Activated CD4-positive, alpha-beta T cell treated with anti-CD3 and anti-CD28 coated beads, Interleukin-2, amount 50 U/mL, for 24 hours (primary cell): ENCODE measurements around the gene CDR2.

ENCODE experiments used
- DNase-seq, 2 donors: peaks; one replicate each; pipeline ENCODE4 v3.0.0-alpha.2; 2020; ENCODE audit warnings: low read depth in 1 of 2, low spot score in 1 of 2

The CDR2 gene

DNA sequence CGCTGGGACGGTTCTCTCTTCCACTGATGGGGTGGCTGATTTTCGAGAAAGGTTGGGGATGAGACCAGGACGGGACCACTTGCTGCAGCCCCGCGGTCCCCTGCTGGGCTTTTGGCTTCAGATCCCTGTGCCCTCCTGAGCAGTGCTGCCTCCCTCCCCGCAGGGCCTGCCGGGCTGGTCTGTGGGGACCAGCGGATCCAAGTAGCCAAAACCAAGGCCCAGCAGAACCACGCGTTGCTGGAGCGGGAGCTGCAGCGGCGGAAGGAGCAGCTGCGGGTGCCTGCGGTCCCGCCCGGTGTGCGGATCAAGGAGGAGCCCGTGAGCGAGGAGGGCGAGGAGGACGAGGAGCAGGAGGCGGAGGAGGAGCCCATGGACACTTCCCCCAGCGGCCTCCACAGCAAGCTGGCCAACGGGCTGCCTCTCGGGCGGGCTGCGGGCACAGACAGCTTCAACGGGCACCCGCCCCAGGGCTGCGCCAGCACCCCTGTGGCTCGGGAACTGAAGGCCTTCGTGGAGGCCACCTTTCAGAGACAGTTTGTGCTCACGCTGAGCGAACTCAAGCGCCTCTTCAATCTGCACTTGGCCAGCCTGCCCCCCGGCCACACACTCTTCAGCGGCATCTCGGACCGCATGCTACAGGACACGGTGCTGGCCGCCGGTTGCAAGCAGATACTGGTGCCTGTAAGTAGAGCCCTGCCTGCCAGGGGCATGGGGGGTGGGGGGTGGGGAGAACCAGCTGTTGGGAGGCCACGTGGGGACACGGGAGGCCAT lies 48.6 kb downstream of the CDR2 start:
- DNase-seq, result no peak

DNA sequence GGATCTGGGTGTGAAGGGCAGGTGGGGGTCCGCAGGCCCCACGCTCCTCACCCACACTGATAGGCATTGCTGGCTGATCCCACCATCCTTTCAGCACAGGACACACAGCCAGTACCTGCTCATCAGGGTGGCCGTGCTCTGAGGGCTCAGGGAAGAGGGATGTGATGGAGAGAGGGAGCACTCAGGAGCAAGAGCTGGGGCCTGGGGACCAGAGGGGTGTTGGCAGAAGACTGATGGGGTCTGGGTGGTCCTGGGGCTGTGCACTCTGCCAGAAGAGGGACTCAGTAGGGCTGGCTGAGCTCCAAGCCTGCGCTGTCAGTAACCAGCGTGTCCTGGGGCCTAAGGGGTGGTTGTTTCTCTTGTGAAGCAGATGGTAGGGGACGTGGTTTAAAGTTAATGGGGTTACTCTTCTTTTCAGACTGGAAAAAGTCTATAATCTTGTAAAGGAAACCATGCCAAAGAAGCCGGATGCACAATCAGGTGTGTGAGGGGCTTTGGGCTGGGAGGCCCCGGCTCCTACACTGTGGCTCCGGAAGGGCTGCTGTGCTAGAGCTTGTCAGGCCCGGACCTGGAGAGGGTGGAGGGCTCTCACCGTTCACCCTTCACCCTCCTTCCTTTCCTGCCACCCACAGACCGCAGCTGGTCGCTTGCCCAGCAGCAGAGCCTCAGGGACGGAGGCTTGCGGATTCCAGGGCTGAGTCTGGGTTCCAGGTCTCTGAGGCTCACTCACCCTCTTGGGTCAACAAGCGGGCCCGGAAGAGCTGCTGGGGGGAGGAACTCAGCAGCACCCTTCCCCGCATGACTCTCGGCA lies 49.4 kb downstream of the CDR2 start:
- DNase-seq, result no peak

DNA sequence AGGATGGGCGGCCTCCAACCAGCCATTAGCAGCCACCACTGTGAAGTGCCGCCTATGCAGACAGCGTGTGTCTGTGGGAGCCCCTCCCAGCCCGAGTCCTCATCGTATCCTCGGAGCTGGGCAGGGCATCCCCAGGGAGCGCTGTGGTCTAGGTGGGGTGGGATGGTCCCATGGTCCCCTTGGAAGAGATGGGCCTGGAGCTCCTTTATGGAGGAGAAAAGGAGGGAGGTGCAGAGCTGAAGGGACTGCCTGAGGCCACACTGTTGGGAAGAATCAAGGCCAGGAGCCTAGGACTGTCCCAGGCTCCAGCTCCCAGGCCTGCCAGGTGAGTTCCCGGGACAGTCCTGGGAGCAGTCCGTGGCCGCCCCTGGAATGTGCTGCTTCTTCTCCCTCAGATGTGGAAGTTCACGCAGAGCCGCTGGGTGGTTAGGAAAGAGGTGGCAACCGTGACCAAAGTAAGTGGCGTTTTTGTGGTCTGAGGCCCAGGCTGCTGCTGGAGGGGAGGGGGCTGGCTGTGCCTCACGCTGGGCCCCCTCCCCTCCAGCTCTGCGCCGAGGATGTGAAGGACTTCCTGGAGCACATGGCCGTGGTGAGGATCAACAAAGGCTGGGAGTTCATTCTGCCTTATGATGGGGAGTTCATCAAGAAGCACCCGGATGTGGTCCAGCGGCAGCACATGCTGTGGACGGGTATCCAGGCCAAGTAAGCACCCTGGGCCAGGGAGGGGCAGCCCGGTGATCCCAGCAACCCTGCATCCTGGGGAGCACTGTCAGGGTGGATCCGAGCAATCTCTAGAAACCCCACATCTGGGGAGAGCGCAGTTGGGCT lies 50.2 kb downstream of the CDR2 start:
- no peak for DNase-seq

- DNase-seq, result no peak
These were observed 51.1 kb downstream of the CDR2 start for GRCh38 chr16:22323173-22323958.

- no peak for DNase-seq
These were observed 51.7 kb downstream of the CDR2 start for GRCh38 chr16:22322741-22323140.

- DNase-seq, result no peak
These were observed 52.4 kb downstream of the CDR2 start for GRCh38 chr16:22322021-22322471.

- peak; percentile 40 to 47 for DNase-seq
These were observed 52.9 kb downstream of the CDR2 start for GRCh38 chr16:22321340-22322001.

- DNase-seq, result no peak
These were observed 53.7 kb downstream of the CDR2 start for GRCh38 chr16:22320572-22321339.

DNA sequence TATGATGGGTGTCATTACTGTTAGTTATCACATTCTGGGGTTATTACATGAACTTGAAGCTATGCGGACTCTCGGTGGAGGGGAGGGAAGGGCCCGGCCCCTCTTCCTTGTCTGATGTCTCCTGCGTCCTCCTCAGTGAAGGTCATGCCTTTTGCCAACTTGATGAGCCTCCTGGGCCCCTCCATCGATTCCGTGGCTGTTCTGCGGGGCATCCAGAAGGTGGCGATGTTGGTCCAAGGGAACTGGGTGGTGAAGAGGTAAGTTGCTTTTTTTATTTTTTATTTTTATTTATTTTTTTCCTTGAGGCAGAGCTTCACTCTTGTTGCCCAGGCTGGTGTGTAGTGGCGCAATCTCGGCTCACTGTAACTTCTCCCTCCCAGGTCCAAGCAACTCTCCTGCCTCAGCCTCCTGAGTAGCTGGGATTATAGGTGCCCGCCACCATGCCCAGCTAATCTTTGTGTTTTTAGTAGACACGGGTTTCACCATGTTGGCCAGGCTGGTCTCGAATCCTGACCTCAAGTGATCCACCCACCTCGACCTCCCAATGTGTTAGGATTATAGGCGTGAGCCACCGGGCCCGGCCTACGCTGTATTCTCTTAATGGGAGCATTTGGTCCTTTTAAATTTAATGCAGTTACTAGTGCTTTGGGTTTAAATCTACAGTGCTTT lies 55.6 kb downstream of the CDR2 start:
- peak in 1 of 2 donors; percentile 30 for DNase-seq

DNA sequence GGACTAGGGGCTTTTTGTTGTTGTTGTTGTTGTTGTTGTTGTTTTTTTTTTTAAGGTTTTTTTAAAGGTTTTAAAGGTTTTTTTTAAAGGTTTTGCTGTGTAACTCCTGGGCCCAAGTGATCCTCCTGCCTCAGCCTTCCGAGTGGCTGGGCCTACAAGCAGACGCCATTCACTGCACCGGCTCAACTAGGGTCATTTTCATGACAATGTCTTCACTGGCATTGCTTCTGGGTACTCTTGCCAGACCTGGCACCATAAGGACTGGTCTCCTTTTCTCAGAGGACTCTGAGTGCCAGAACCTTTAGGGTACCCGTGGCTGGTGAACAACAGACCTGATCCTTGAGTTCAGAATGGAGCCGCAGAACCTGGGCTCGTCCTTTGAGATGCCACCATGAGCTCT lies 56.8 kb downstream of the CDR2 start:
- DNase-seq, result no peak

DNA sequence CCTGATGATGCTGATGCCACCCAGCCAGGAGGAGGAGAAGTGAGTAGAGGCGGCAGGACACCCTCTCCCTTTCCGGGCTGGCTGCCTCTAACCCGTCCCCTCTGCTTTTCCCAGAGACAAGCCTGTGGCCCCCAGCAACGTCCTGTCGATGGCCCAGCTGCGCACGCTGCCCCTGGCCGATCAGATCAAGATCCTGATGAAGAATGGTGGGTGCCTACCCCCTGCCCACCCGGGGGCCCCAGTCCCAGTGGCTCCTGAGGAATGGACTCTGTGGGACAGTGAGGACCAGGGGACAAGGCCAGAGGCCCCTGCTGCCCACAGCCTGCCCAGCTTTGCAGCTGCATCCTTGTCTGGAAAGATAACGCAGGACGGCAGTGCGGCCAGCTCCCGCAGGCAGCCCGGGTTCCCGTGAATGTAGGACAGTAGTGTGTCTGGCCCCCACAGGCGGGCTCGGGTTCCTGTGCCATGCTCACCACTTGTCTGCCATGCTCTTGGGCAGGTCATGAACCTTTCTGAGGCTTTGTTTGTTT lies 57.4 kb downstream of the CDR2 start:
- no peak for DNase-seq

DNA sequence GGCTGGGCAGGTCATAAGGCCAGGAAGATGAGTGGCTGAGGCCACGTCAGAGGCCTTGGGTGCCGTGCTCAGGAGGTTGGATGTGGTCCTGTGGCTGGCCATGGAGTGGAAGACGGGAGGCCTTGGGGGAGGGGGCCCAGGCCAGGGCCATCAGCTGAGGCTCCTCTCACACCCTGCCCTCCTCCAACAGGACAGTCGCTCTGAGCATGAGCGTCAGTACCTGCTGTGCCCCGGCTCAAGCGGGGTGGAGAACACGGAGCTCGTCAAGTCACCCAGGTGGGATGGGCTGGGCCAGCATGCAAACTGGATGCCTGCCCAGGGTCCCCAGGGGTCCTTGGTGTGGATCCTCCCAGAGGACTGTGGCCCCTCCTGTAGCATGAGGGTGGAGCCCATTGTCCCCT lies 58.0 kb downstream of the CDR2 start:
- no peak for DNase-seq

- no peak for DNase-seq
These were observed 58.4 kb downstream of the CDR2 start for GRCh38 chr16:22315979-22316378.

DNA sequence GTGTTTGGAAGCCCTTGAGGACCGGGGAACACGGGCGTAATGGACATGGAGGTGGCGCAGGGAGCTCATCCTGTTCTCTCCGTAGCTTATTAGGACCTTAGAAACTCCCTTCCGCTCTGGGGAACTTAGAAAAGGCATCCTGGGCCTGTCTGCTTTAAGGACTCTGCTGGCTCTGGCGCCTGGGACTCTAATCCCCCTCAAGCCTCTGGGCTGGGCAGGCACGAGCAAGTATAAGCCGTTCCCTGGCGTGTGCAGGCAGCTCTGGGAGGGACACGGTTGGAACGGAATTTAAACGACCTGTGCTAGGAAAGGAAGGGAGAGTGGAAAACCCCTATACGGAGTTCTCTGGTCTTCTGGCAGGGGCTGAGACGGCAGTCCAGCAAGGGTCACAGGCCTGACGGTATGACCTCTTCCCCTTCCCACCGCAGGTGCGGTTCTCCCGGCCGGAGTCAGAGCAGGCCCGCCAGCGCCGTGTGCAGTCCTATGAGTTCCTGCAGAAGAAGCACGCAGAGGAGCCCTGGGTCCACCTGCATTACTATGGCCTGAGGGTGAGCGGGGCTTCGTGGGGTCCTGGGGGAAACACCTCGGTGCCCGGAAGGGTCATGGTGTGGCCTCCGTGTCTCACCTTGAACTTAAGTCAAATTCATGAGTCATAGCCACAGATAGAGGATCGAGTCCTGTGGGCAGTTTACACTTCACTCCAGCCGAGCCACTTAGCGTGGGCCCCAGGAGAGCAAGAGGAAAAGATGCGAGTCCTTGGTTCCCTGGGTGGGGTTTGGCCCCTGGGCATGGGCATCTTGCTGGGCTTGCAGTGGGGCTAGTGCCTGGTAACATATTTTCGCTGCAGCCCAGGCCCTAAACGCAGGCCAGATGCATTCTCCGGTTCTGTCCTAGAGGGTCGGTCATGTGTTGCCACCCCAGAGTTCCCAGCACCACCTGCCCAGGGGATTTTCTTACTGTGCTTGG lies 59.5 kb downstream of the CDR2 start:
- no peak for DNase-seq

GRCh38 chr16:22313876-22314470 lies 60.4 kb downstream of the CDR2 start:
- DNase-seq, result no peak

GRCh38 chr16:22312897-22313781 lies 61.3 kb downstream of the CDR2 start:
- DNase-seq, result no peak
